T-cell (primary cell): ENCODE results near the gene FAM98C. TPM values are rescaled to one million over a fixed set of nuclear protein-coding genes. Genes with fewer than 3 reads are reported as not detected.

Experiments used
- ATAC-seq, 4 experiments: fragments of 200-7000 bp in 3 of 4; fragments of 150-1000 bp in 1 of 4; cut with Tn5 transposase; replicated peaks in 1 of 4; 1 replicate in 3 of 4; 2 replicates in 1 of 4; pipeline ENCODE4 v1.10.0; 2021; ENCODE audit warnings: moderate library complexity in 3 of 4, mild to moderate bottlenecking in 2 of 4, moderate number of reproducible peaks in 1 of 4
- CTCF ChIA-PET, 2 donors: fragments of 300-600 bp; sonication (Branson Sonifier 250); formaldehyde crosslinking; loops; one replicate each; lab custom pipeline; 2022; ENCODE audit warnings: antibody characterized with exemption in 2 of 2; lab: Charles Lee
- POLR2A ChIA-PET, 2 donors: fragments of 300-600 bp; sonication (Branson Sonifier 250); formaldehyde crosslinking; loops; one replicate each; lab custom pipeline; 2022; ENCODE audit warnings: antibody characterized with exemption in 2 of 2; lab: Charles Lee
- DNase-seq, 35 experiments: peaks; one replicate each; pipeline versions ENCODE4 v3.0.0 to v3.0.0-alpha.2; 2013 to 2023
- H3K27ac ChIP-seq: one replicate; pipeline ENCODE4 v1.5.1; 2013; ENCODE audit warnings: low read length
- H3K27me3 ChIP-seq, 2 experiments: replicated peaks in 1 of 2; 1 replicate in 1 of 2; 2 replicates in 1 of 2; pipeline versions ENCODE4 v1.6.1 to v1.7.0; 2013; ENCODE audit warnings: low read length in 1 of 2, mixed read lengths in 1 of 2; ENCODE audit not compliant: control insufficient read depth in 2 of 2, insufficient read depth in 2 of 2; ENCODE audit errors: extremely low read depth in 1 of 2
- H3K36me3 ChIP-seq, 2 donors: 1 replicate in 1 of 2; 2 replicates in 1 of 2; pipeline versions ENCODE4 v1.6.1 to v1.7.0; 2013; ENCODE audit warnings: low read length in 1 of 2; ENCODE audit not compliant: control insufficient read depth in 2 of 2, insufficient read depth in 1 of 2; ENCODE audit errors: extremely low read depth in 1 of 2
- H3K4me1 ChIP-seq, 2 experiments: 1 replicate in 1 of 2; 2 replicates in 1 of 2; pipeline versions ENCODE4 v1.6.1 to v1.7.0; 2013; ENCODE audit warnings: low read length in 2 of 2, mixed read lengths in 1 of 2; ENCODE audit not compliant: insufficient read depth in 2 of 2, control insufficient read depth in 1 of 2; ENCODE audit errors: extremely low read depth in 1 of 2
- H3K4me3 ChIP-seq, 2 donors: 1 replicate in 1 of 2; 2 replicates in 1 of 2; pipeline versions ENCODE4 v1.5.1 to v1.7.0; 2013; ENCODE audit warnings: mild to moderate bottlenecking in 2 of 2, low read length in 1 of 2, moderate library complexity in 1 of 2; ENCODE audit not compliant: control insufficient read depth in 1 of 2; ENCODE audit errors: extremely low read depth in 1 of 2
- H3K9me3 ChIP-seq: 2 replicates; pipeline ENCODE4 v1.7.0; 2013
- H3K27ac Mint-ChIP-seq, 2 donors: one replicate each; pipeline ENCODE4 v1.8.0; 2020 to 2021; ENCODE audit warnings: mild to moderate bottlenecking in 2 of 2, mixed read lengths in 2 of 2
- H3K27me3 Mint-ChIP-seq, 2 donors: one replicate each; pipeline ENCODE4 v1.8.0; 2021 to 2022; ENCODE audit warnings: mixed read lengths in 2 of 2
- H3K36me3 Mint-ChIP-seq: one replicate; pipeline ENCODE4 v1.8.0; 2021; ENCODE audit warnings: mixed read lengths
- H3K4me1 Mint-ChIP-seq, 3 donors: one replicate each; pipeline ENCODE4 v1.8.0; 2020 to 2022; ENCODE audit warnings: mixed read lengths in 3 of 3, mild to moderate bottlenecking in 1 of 3
- H3K4me3 Mint-ChIP-seq, 3 donors: one replicate each; pipeline ENCODE4 v1.8.0; 2020 to 2022; ENCODE audit warnings: mild to moderate bottlenecking in 3 of 3, mixed read lengths in 3 of 3, moderate library complexity in 3 of 3
- H3K9me3 Mint-ChIP-seq, 3 donors: one replicate each; pipeline ENCODE4 v1.8.0; 2020 to 2022; ENCODE audit warnings: mixed read lengths in 3 of 3
- WGBS: methylation state at CpG from one replicate; pipeline ENCODE4 v1.1.5; 2013; ENCODE audit warnings: missing lambda C conversion rate; ENCODE audit not compliant: insufficient coverage; 5-methylcytosine and 5-hydroxymethylcytosine counted together
- total RNA-seq, 35 experiments: library from RNA in 6 of 35; stranded (reverse) in 6 of 35; fragments of 120-200 nt in 1 of 35; gene quantifications; one replicate each; pipeline versions ENCODE4 v1.2.1 to v1.2.4 and lab custom pipeline; 2013 to 2026

Gene FAM98C
- total RNA-seq, 5 donors from 2014 or later (not counting 1 experiment from before 2014, with no cell fraction given), result 31.9 to 62.1 (median 57.4) TPM

DNA sequence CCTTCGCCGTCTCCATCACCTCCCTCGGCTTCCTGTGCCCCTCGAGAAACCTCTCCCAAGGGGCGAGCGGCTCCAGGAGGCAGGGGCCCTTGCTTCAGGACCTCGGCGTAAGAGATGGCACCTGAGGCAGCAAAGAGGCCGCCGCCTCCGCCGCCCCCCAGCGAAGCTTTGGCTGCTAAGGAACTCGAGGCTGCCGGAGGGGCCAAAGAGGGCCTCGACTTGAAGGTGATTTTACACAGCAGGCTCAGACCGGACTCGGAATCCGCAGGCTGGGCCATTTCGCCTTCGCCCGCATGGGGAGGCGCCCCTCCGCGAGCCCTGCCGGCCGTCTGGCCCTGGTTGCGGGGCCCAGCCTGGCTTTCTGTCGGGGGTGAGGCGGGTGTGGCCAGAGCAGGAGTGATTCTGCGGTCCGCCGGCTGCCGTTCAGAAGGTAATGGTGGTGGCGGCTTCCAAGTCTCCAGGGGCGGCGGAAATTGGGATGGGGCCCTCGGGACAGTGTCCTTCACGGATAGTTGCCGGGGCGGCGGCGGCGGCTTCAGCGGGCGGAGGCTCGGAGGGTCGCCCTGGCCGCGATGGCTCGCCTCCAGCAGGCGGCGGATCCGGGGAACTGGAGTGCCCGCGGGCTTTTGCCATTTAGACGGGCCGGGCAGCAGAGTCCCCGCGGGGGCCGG, 16.5 kb upstream of the FAM98C start:
- H3K36me3 Mint-ChIP-seq, result peaks cover 34% of the 10 kb centered on the region
- peak overlapping the region in 1 of 2 donors; percentile 33 for H3K4me3 ChIP-seq
- peak overlapping the region in 1 of 3 donors; percentile 39 for H3K4me3 Mint-ChIP-seq
- no peak for ATAC-seq
- H3K27ac Mint-ChIP-seq, result no peak overlapping the region
- WGBS, result 53% methylated on average over 59 of the region's 61 CpGs
- H3K27ac ChIP-seq, result no peak overlapping the region
- CTCF ChIA-PET, result no interaction called here
- POLR2A ChIA-PET, result no interaction called here
- peaks cover 0 to 58% of the 10 kb centered on the region in 2 experiments for H3K27me3 ChIP-seq
- H3K36me3 ChIP-seq, result peaks cover 9 to 28% of the 10 kb centered on the region in 2 donors
- DNase-seq, result no peak
- H3K27me3 Mint-ChIP-seq, result peaks cover 9 to 13% of the 10 kb centered on the region in 2 donors
- H3K4me1 Mint-ChIP-seq, result peaks cover 13 to 31% (median 30%) of the 10 kb centered on the region in 3 donors
- peaks cover 2 to 43% of the 10 kb centered on the region in 2 experiments for H3K4me1 ChIP-seq
- no peaks in the 10 kb centered on the region for H3K9me3 Mint-ChIP-seq
- no peaks in the 10 kb centered on the region for H3K9me3 ChIP-seq

DNA sequence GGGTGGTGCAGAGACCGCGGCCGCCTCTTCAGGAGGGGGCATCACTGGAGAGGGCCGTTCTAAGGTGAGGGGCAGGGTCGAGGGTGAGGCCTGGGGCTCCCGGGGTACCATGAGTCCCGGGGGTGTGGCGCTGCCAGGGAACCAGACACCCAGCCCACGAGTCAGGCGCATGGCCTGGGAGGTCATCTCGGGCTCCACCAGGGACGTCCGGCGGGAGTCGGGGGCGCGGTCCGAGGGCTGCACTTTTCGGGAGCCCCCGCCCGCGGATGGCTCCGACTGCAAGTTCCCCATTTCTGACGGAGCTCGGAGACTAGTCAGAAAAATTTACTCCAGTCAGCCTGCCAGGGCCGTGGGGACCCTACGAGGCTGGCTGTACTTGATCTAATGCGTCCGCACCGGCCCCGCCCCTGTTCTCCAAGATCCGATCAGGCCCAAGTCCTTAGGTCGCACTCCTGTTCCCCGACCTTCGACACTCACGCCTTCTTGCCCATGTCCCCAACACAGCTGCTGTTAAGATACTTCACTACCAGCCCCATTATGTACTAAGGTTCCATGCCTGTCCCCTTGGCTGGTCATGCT, 15.8 kb upstream of the FAM98C start:
- Mint-ChIP-seq H3K27me3 (peaks cover 9 to 13% of the 10 kb centered on the region in 2 donors), H3K4me1 (peaks cover 13 to 31% (median 30%) of the 10 kb centered on the region in 3 donors), H3K9me3 (no peaks in the 10 kb centered on the region), H3K27ac (peak overlapping the region; percentile 38 to 41), H3K4me3 (peak overlapping the region; percentile 81 to 89 (median 83)), H3K36me3 (peaks cover 28% of the 10 kb centered on the region)
- 27% methylated on average over 33 of the region's 36 CpGs for WGBS
- Histone ChIP-seq H3K9me3 (no peaks in the 10 kb centered on the region), H3K4me3 (peak overlapping the region; percentile 33 to 54), H3K4me1 (peaks cover 2 to 43% of the 10 kb centered on the region in 2 experiments), H3K27ac (no peak overlapping the region), H3K27me3 (peaks cover 0 to 55% of the 10 kb centered on the region in 2 experiments), H3K36me3 (peaks cover 3 to 22% of the 10 kb centered on the region in 2 donors)
- no peak for ATAC-seq
- CTCF ChIA-PET, result interaction anchor here in 1 of 2 donors (0.9 to 2.4 kb wide), 4 partner anchors 11 to 544 kb away, joined by 3 to 21 read pairs (median 10); partner anchors contain the start of genes FAM98C, MRPS12, PSMD8 and SARS2
- DNase-seq, result peak in 1 of 35 experiments; percentile 15
- POLR2A ChIA-PET, result interaction anchor here in 1 of 2 donors (1.1 to 1.5 kb wide), 4 partner anchors 11 to 543 kb away, joined by 4 to 12 read pairs (median 6); partner anchors contain the start of genes FAM98C, MRPS12, PSMD8 and SARS2

DNA sequence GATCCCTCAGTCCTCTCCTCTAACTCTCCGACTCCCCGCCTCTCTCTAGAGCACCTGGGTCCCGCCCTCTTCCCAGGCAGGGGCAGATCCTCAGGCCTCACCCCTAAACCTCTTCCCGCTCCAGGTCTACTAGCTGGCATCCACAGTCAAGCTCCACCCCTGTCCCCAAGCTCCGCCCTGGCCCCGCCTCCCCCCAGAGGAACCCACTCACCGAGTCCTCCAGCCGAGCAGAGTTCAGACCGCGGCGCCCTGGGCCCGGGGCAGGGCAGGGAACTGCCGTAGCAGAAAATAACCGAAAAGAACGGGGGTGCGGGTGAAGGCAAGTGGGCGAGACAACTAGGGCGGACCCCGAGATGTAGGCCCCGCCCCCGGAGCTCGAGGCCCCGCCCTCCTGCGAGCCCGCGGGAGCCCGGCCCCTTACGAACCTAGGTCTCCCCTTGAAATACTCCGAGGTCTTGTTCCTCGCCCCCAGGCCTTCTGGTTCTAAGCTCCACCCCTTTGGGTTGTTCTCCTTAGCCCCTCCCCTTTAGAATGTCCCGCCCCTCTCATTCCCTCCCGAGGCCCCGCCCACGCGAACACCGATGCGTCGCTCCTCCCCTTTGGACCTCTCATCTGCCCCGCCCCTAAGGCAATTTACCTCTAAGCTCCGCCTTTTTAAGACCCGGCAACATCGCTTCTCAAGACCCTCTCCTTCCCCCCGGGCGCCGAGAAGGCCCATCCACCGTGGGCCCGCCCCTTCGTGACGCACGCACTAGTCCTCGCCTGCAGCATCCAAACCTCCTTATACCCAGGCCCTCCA, 15.1 kb upstream of the FAM98C start, which contains the start of gene GGN:
GGN (minus strand) TSS at position 485 of the 799 bp plus-strand sequence. CDS start 773 bp downstream, outside the sequence.
- whole genome bisulfite sequencing, result 2% methylated on average over 48 of the region's 51 CpGs
- ChIA-PET CTCF (interaction anchor here (0.6 to 2.4 kb wide), 6 partner anchors 12 to 543 kb away, joined by 3 to 31 read pairs (median 5); partner anchors contain the start of genes FAM98C (in 2 of the 2), MRPS12 (in 1 of the 2), PSMD8 (in 1 of the 2) and SARS2 (in 1 of the 2)), POLR2A (interaction anchor here in 1 of 2 donors (0.7 to 1.5 kb wide), 5 partner anchors 12 to 815 kb away, joined by 3 to 12 read pairs (median 5); partner anchors contain the start of genes FAM98C, MRPS12, PSMD8 and SARS2)
- H3K27ac Mint-ChIP-seq, result peak within 1 kb of the TSS; percentile 62 to 76
- peaks cover 13 to 31% (median 30%) of the 10 kb centered on the region in 3 donors for H3K4me1 Mint-ChIP-seq
- peaks cover 9 to 13% of the 10 kb centered on the region in 2 donors for H3K27me3 Mint-ChIP-seq
- Histone ChIP-seq H3K4me3 (peak within 1 kb of the TSS; percentile 40 to 54), H3K4me1 (peaks cover 2 to 43% of the 10 kb centered on the region in 2 experiments), H3K27ac (no peak within 1 kb of the TSS), H3K27me3 (peaks cover 0 to 53% of the 10 kb centered on the region in 2 experiments), H3K9me3 (no peaks in the 10 kb centered on the region), H3K36me3 (peaks cover 0 to 15% of the 10 kb centered on the region in 2 donors)
- peak; percentile 74 to 79 (median 76) for ATAC-seq
- no peaks in the 10 kb centered on the region for H3K9me3 Mint-ChIP-seq
- DNase-seq, result peak; percentile 57 to 83 (median 73)
- H3K4me3 Mint-ChIP-seq, result peak within 1 kb of the TSS; percentile 83 to 91 (median 89)
- H3K36me3 Mint-ChIP-seq, result peaks cover 23% of the 10 kb centered on the region

DNA sequence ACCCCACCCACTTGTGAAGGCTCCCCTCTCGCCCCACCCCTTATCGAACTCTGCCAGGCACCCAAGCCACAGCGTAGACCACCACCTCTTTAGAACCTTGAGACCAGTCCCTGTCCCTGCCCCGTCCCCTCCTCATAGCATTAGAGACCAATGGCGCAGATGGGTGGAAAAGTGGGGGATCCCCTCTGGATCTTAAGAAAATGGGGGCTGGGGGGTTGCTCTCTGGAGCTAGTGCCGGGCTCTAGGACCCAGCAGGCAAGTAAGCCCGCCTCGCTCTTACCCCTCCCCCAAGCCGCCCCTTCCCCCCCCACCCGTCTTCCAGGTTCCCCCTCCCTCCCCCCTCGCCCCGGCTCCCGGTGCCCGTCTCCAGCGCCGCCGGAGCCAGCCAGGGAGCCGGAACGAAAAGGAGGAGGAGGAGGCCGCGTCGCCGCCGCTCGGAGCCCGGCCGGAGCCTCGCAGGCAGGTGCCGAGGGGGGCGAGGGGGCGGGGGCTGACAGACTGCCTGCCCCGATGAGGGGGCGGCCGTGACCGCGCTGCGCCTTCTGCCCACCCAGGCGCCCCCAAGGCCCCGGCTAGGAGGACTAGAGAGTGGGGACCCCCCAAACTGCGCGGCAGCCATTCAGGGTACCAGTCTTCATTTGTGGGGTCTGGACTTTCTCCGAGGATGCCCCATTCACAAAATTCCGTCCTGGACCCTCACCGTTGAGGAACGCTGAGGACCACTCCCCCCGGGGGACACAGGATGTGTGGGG, 14.4 kb upstream of the FAM98C start, which contains the start of gene SPRED3:
SPRED3 (plus strand) TSS at position 349 of the 752 bp plus-strand sequence. CDS start 1,606 bp downstream, outside the sequence.
- CTCF ChIA-PET, result interaction anchor here (0.5 to 2.4 kb wide), 6 partner anchors 14 to 1002 kb away, joined by 3 to 31 read pairs (median 5); partner anchors contain the start of genes FAM98C (in 2 of the 2), MRPS12 (in 1 of the 2), PSMD8 (in 1 of the 2) and SARS2 (in 1 of the 2)
- Histone ChIP-seq H3K27ac (no peak within 1 kb of the TSS), H3K9me3 (no peaks in the 10 kb centered on the region), H3K27me3 (peaks cover 2 to 51% of the 10 kb centered on the region in 2 experiments), H3K36me3 (peaks cover 0 to 8% of the 10 kb centered on the region in 2 donors), H3K4me1 (peaks cover 2 to 43% of the 10 kb centered on the region in 2 experiments), H3K4me3 (peak within 1 kb of the TSS; percentile 40 to 54)
- no peak for ATAC-seq
- H3K4me1 Mint-ChIP-seq, result peaks cover 13 to 31% (median 30%) of the 10 kb centered on the region in 3 donors
- peak within 1 kb of the TSS; percentile 83 to 91 (median 89) for H3K4me3 Mint-ChIP-seq
- H3K36me3 Mint-ChIP-seq, result peaks cover 15% of the 10 kb centered on the region
- POLR2A ChIA-PET, result interaction anchor here in 1 of 2 donors (0.7 to 1.5 kb wide), 5 partner anchors 13 to 814 kb away, joined by 3 to 12 read pairs (median 5); partner anchors contain the start of genes FAM98C, MRPS12, PSMD8 and SARS2
- DNase-seq, result peak in 1 of 35 experiments; percentile 3
- peaks cover 9 to 13% of the 10 kb centered on the region in 2 donors for H3K27me3 Mint-ChIP-seq
- no peaks in the 10 kb centered on the region for H3K9me3 Mint-ChIP-seq
- WGBS, result under 1% methylated on average over 31 of the region's 46 CpGs
- peak within 1 kb of the TSS; percentile 62 to 76 for H3K27ac Mint-ChIP-seq
